Measurements from ENCODE around the gene UBALD1. TPM values are rescaled to one million over a fixed set of nuclear protein-coding genes. Genes with fewer than 3 reads are reported as not detected.

The UBALD1 gene
- total RNA-seq, 2 donors from 2014 or later: 10.8 to 12.2 TPM

DNA sequence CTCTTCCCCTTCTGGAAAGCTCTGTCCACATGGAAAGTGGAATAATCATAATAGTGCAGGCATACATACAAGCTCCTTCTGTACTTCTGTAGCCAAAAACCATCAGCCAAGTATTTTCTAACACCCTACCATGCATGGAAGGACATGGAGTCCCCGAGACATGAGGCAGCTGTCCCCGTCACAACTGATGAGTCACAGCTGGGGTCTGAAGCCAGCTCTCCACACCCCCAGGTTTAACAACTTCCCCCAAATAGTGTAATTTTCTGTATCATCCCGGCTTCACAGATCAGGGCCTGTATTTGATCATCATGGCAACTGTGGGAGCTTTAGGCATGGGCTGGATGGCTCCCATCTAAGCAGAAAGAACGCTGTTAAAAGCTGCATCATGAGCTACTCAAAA is 42.0 kb downstream of the UBALD1 start:
- Histone ChIP-seq H3K4me1 (no peaks in the 10 kb centered on the region), H3K4me3 (no peak overlapping the region), H3K36me3 (no peaks in the 10 kb centered on the region), H3K27ac (no peak overlapping the region), H3K27me3 (no peaks in the 10 kb centered on the region), H3K9me3 (no peaks in the 10 kb centered on the region)
- TF ChIP-seq, protein P1, sequence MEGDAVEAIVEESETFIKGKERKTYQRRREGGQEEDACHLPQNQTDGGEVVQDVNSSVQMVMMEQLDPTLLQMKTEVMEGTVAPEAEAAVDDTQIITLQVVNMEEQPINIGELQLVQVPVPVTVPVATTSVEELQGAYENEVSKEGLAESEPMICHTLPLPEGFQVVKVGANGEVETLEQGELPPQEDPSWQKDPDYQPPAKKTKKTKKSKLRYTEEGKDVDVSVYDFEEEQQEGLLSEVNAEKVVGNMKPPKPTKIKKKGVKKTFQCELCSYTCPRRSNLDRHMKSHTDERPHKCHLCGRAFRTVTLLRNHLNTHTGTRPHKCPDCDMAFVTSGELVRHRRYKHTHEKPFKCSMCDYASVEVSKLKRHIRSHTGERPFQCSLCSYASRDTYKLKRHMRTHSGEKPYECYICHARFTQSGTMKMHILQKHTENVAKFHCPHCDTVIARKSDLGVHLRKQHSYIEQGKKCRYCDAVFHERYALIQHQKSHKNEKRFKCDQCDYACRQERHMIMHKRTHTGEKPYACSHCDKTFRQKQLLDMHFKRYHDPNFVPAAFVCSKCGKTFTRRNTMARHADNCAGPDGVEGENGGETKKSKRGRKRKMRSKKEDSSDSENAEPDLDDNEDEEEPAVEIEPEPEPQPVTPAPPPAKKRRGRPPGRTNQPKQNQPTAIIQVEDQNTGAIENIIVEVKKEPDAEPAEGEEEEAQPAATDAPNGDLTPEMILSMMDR (IDR thresholded peaks at IDR 0.05): no peak
- no peak for DNase-seq (ENCODE audit: low spot score)

DNA sequence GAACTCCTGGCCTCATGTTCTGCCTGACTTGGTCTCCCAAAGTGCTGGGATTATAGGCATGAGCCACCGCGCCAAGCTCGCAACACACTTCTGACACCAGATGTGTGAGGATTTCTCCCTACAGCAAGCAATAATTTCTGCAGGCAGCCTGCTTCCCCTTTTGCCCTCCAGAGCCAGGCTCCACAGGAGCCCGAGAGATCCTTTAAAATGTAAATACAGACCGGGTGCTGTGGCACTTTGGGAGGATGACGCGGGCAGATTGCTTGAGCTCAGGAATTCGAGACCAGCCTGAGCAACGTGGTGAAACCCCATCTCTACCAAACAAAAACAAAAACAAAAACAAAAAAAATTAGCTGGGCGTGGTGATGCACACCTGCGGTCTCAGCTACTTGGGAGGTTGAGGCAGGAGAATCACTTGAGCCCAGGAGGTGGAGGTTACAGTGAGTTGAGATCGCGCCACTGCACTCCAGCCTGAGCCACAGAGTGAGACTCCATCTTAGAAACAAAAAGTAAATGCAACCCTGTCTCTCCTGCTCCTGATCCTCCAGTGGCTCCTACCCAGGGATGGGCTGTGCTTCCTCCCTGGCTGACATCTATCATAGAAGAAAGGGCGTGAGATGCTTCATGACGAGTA is 43.9 kb downstream of the UBALD1 start:
- Histone ChIP-seq H3K9me3 (no peaks in the 10 kb centered on the region), H3K4me3 (no peak overlapping the region), H3K27me3 (no peaks in the 10 kb centered on the region), H3K36me3 (no peaks in the 10 kb centered on the region), H3K27ac (no peak overlapping the region), H3K4me1 (no peaks in the 10 kb centered on the region)
- TF ChIP-seq, protein P1 (IDR thresholded peaks at IDR 0.05): no peak
- no peak for DNase-seq (ENCODE audit: low spot score)

DNA sequence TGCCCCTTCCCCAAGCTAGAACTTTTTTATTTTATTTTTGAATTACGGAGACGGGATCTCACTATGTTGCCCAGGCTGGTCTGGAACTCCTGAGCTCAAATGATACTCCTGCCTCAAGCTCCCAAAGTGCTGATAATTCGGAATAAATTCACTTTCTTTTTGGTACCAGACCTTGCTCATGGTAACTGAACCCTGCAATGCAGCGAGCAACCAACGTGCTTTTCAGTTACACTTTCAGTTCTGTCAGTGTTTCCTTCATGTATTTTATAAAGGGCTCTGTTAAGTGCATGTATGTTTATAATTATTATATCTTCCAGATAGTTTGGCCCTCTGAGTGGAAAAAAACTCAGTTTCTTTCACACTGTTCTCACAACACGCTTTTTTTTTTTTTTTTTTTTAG is 44.6 kb downstream of the UBALD1 start:
- TF ChIP-seq, protein P1 (IDR thresholded peaks at IDR 0.05): no peak
- Histone ChIP-seq H3K27me3 (no peaks in the 10 kb centered on the region), H3K4me1 (no peaks in the 10 kb centered on the region)

DNA sequence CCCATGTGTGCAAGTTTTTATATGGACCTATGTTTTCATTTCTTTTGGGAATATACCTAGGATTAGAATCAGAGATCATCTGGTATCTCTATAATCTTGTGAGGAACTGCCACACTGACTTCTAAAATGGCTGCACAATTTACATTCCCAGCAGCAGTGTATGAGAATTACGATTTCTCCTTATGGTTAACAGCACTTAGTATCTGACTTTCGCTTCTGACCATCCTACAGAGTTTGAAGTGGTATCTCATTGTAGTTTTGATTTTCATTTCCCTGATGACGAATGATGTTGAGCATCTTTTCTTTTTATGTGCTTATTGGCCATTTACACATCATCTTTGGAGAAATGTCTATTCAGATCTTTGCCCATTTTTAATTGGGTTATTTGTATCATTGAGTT is 48.5 kb downstream of the UBALD1 start:
- Histone ChIP-seq H3K9me3 (no peaks in the 10 kb centered on the region), H3K27ac (no peak overlapping the region), H3K27me3 (no peaks in the 10 kb centered on the region), H3K4me3 (no peak overlapping the region), H3K36me3 (no peaks in the 10 kb centered on the region), H3K4me1 (no peaks in the 10 kb centered on the region)
- DNase-seq (ENCODE audit: low spot score): no peak
- TF ChIP-seq, protein P1 (IDR thresholded peaks at IDR 0.05): no peak

More for the DNA sequence above, 44.6 kb downstream of the UBALD1 start:
- Histone ChIP-seq H3K4me3 (no peak overlapping the region), H3K27ac (no peak overlapping the region), H3K9me3 (no peaks in the 10 kb centered on the region), H3K36me3 (no peaks in the 10 kb centered on the region)
- no peak for DNase-seq (ENCODE audit: low spot score)

DNA sequence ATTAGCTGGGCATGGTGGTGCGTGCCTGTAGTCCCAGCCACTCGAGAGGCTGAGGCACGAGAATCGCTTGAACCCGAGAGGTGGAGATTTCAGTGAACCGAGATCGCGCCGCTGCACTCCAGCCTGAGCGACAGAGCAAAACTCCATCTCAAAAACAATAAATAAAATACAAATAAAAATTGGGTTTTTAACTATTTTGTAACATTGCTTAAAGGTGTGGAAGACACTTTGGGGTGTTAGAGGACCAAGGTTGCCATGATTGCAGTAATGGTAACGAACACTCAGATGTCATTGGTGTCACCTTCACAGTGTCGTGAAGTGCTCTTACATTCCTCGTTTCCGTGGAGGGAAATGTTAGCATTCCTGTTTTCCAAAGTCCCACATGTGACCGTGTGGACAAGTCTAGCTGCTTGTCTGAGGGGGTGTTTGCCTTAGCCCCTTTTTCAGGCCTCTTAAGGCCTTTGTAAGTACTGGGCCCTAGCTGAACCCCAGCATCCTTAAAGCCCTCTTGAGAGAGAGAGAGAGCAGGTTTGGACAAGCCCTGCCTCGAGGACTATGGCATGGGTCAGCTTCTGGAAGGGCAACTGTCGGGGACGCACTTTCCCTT is 49.9 kb downstream of the UBALD1 start:
- no peaks in the 10 kb centered on the region for H3K27me3 ChIP-seq
- TF ChIP-seq, protein P1 (IDR thresholded peaks at IDR 0.05): no peak
- H3K4me1 ChIP-seq: no peaks in the 10 kb centered on the region
- no peak overlapping the region for H3K4me3 ChIP-seq
- no peak for DNase-seq (ENCODE audit: low spot score)
- H3K9me3 ChIP-seq: no peaks in the 10 kb centered on the region
- no peak overlapping the region for H3K27ac ChIP-seq
- no peaks in the 10 kb centered on the region for H3K36me3 ChIP-seq

DNA sequence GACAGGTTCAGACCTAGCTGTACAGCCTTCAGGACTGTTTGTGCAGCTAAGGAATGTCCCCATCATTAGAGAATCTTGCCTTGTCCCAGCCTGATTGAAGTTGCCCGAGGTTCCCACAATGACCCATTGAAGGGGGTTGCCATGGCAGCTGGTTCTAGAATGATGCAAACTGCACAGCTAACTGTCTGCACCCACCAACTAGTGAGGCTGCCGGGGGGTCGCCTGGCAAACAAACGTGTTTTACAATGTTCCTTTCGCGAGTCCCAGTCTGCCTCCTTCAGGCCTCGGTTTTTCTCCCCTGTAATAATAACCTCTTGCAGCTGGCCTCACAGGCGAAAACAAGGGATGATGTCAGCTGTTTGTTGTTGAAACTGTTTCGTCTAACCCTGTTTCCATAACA is 53.1 kb downstream of the UBALD1 start:
- no peak for DNase-seq (ENCODE audit: low spot score)
- no peak overlapping the region for H3K4me3 ChIP-seq

More for the DNA sequence above, 53.1 kb downstream of the UBALD1 start:
- Histone ChIP-seq H3K9me3 (no peaks in the 10 kb centered on the region), H3K36me3 (no peaks in the 10 kb centered on the region), H3K27ac (no peak overlapping the region), H3K4me1 (no peaks in the 10 kb centered on the region), H3K27me3 (no peaks in the 10 kb centered on the region)
- TF ChIP-seq, protein P1 (IDR thresholded peaks at IDR 0.05): no peak

Data from right atrium auricular region (tissue), 2 donors.